Mucosa of rectum (tissue), 2 donors: ENCODE measurements around the gene SPDYE17.
"Not testable (repeated sequence)": the region's sequence is repeated elsewhere in the genome, so short reads cannot be mapped to it uniquely, and the experiment has no call there.

Source experiments
- H3K27ac ChIP-seq, 2 donors: one replicate each; pipeline ENCODE4 v1.7.0; 2013; ENCODE audit warnings: inconsistent platforms in 2 of 2, low read depth in 2 of 2, low read length in 2 of 2
- H3K27me3 ChIP-seq, 2 donors: one replicate each; pipeline ENCODE4 v1.7.0; 2013; ENCODE audit warnings: low read length in 2 of 2; ENCODE audit not compliant: control insufficient read depth in 2 of 2, insufficient read depth in 2 of 2
- H3K36me3 ChIP-seq, 2 donors: one replicate each; pipeline ENCODE4 v1.7.0; 2013; ENCODE audit warnings: low read length in 2 of 2; ENCODE audit not compliant: control insufficient read depth in 2 of 2, insufficient read depth in 2 of 2
- H3K4me1 ChIP-seq, 2 donors: one replicate each; pipeline ENCODE4 v1.7.0; 2013; ENCODE audit warnings: low read length in 2 of 2, mild to moderate bottlenecking in 1 of 2; ENCODE audit not compliant: control insufficient read depth in 2 of 2, insufficient read depth in 2 of 2
- H3K4me3 ChIP-seq, 2 donors: one replicate each; pipeline ENCODE4 v1.7.0; 2013; ENCODE audit warnings: low read length in 2 of 2
- H3K9ac ChIP-seq, 2 donors: one replicate each; pipeline ENCODE4 v1.7.0; 2013; ENCODE audit warnings: low read length in 2 of 2, low read depth in 1 of 2, mild to moderate bottlenecking in 1 of 2
- H3K9me3 ChIP-seq, 2 donors: one replicate each; pipeline ENCODE4 v1.7.0; 2013; ENCODE audit warnings: low read length in 2 of 2; ENCODE audit not compliant: control insufficient read depth in 2 of 2
- donor health status: healthy.
- donor health status: Normal muscosa, but diverticular disease.

SPDYE17 gene

GRCh38 chr7:76984784-76985136 lies 47.4 kb downstream of the SPDYE17 start:
- not testable (repeated sequence) for H3K27ac ChIP-seq, H3K9me3 ChIP-seq, H3K4me1 ChIP-seq, H3K4me3 ChIP-seq, H3K9ac ChIP-seq, H3K27me3 ChIP-seq
- peaks cover 0 to 12% of the 10 kb centered on the region in 2 donors for H3K36me3 ChIP-seq

GRCh38 chr7:76983937-76984783 lies 48.0 kb downstream of the SPDYE17 start:
- H3K9ac ChIP-seq, H3K27ac ChIP-seq, H3K4me3 ChIP-seq, H3K4me1 ChIP-seq, H3K9me3 ChIP-seq, H3K27me3 ChIP-seq: not testable (repeated sequence)
- H3K36me3 ChIP-seq = peaks cover 0 to 12% of the 10 kb centered on the region in 2 donors

- peaks cover 0 to 12% of the 10 kb centered on the region in 2 donors for H3K36me3 ChIP-seq
- not testable (repeated sequence) for H3K27me3 ChIP-seq, H3K27ac ChIP-seq, H3K4me3 ChIP-seq, H3K4me1 ChIP-seq, H3K9me3 ChIP-seq, H3K9ac ChIP-seq
Measured at GRCh38 chr7:76983333-76983732, 48.8 kb downstream of the SPDYE17 start.

- not testable (repeated sequence) for H3K9ac ChIP-seq, H3K27ac ChIP-seq, H3K27me3 ChIP-seq, H3K4me3 ChIP-seq, H3K9me3 ChIP-seq, H3K4me1 ChIP-seq
- peaks cover 0 to 12% of the 10 kb centered on the region in 2 donors for H3K36me3 ChIP-seq
Measured at GRCh38 chr7:76982501-76982900, 49.7 kb downstream of the SPDYE17 start.

GRCh38 chr7:76981187-76981970 lies 50.8 kb downstream of the SPDYE17 start:
- not testable (repeated sequence) for H3K4me1 ChIP-seq, H3K27ac ChIP-seq, H3K9ac ChIP-seq, H3K9me3 ChIP-seq, H3K27me3 ChIP-seq, H3K4me3 ChIP-seq
- peaks cover 0 to 12% of the 10 kb centered on the region in 2 donors for H3K36me3 ChIP-seq

GRCh38 chr7:76980576-76980975 lies 51.6 kb downstream of the SPDYE17 start:
- H3K4me3 ChIP-seq, H3K9ac ChIP-seq, H3K27me3 ChIP-seq, H3K27ac ChIP-seq, H3K9me3 ChIP-seq, H3K4me1 ChIP-seq: not testable (repeated sequence)
- peaks cover 0 to 12% of the 10 kb centered on the region in 2 donors for H3K36me3 ChIP-seq

GRCh38 chr7:76977761-76978367 lies 54.3 kb downstream of the SPDYE17 start:
- H3K27ac ChIP-seq, H3K4me1 ChIP-seq, H3K27me3 ChIP-seq, H3K4me3 ChIP-seq, H3K9me3 ChIP-seq, H3K9ac ChIP-seq: not testable (repeated sequence)
- H3K36me3 ChIP-seq = peaks cover 0 to 12% of the 10 kb centered on the region in 2 donors

- H3K4me3 ChIP-seq, H3K27ac ChIP-seq, H3K4me1 ChIP-seq, H3K9me3 ChIP-seq, H3K27me3 ChIP-seq, H3K9ac ChIP-seq, H3K36me3 ChIP-seq: not testable (repeated sequence)
Measured at GRCh38 chr7:76974793-76975579, 57.2 kb downstream of the SPDYE17 start.

GRCh38 chr7:76974336-76974735 lies 57.8 kb downstream of the SPDYE17 start:
- H3K36me3 ChIP-seq, H3K9me3 ChIP-seq, H3K27ac ChIP-seq, H3K9ac ChIP-seq, H3K4me1 ChIP-seq, H3K27me3 ChIP-seq, H3K4me3 ChIP-seq: not testable (repeated sequence)

- not testable (repeated sequence) for H3K9ac ChIP-seq, H3K36me3 ChIP-seq, H3K9me3 ChIP-seq, H3K4me1 ChIP-seq, H3K4me3 ChIP-seq, H3K27ac ChIP-seq, H3K27me3 ChIP-seq
Measured at GRCh38 chr7:76972391-76972790, 59.8 kb downstream of the SPDYE17 start.
